A549 (cell line): ENCODE results near the gene NOTCH4. TPM values are rescaled to one million over a fixed set of nuclear protein-coding genes. Genes with fewer than 3 reads are reported as not detected.

Source experiments
- ATAC-seq, 2 experiments: fragments of 200-7000 bp in 1 of 2; fragments of >200 bp in 1 of 2; cut with Nextera tagmentation in 1 of 2; cut with Tn5 transposase in 1 of 2; 3 replicates each; pipeline versions ENCODE4 v1.8.0 to v1.9.1; 2018 to 2020; ENCODE audit warnings: mild to moderate bottlenecking in 1 of 2, moderate library complexity in 1 of 2
- CTCF ChIA-PET: fragments of 300-600 bp; sonication (Branson Sonifier 250); formaldehyde crosslinking; extraction: SDS; loops from one replicate; lab custom pipeline; 2021; ENCODE audit warnings: antibody characterized with exemption, inconsistent platforms; lab: Yijun Ruan, JAX
- POLR2A ChIA-PET: fragments of 350-600 bp; formaldehyde crosslinking; extraction: SDS; loops from one replicate; lab custom pipeline; 2021; ENCODE audit warnings: antibody characterized with exemption, inconsistent platforms; lab: Yijun Ruan, JAX
- DNase-seq, 2 experiments: peaks; one replicate each; pipeline versions ENCODE4 v3.0.0 to v3.0.0-alpha.2; 2011 to 2016; ENCODE audit warnings: low read depth in 1 of 2, low spot score in 1 of 2
- FAIRE-seq: peaks from 2 replicates; lab custom pipeline; 2011; peaks lifted over from hg19 to GRCh38; lab: Jason Lieb, UNC
- H3K27ac ChIP-seq, 2 experiments: fragments of >200 bp; sonication (Bioruptor Twin); formaldehyde crosslinking; 3 replicates each; pipeline ENCODE4 v1.5.1; 2016 to 2017
- H3K4me1 ChIP-seq: fragments of >200 bp; sonication (Bioruptor Twin); formaldehyde crosslinking; 3 replicates; pipeline ENCODE4 v1.6.1; 2016
- H3K4me2 ChIP-seq: fragments of >200 bp; sonication (Bioruptor Twin); formaldehyde crosslinking; 3 replicates; pipeline ENCODE4 v1.6.1; 2016
- H3K4me3 ChIP-seq: fragments of >200 bp; sonication (Bioruptor Twin); formaldehyde crosslinking; 3 replicates; pipeline ENCODE4 v1.5.1; 2016
- H3K9me3 ChIP-seq: fragments of >200 bp; sonication (Bioruptor Twin); formaldehyde crosslinking; 3 replicates; pipeline ENCODE4 v1.6.1; 2016
- CBX2 ChIP-seq: fragments of 200-600 bp; sonication (generic); IDR thresholded peaks from 2 replicates; pipeline ENCODE4 v1.6.1; 2016; ENCODE audit warnings: low read depth, mild to moderate bottlenecking, borderline replicate concordance
- CBX8 ChIP-seq: fragments of 200-600 bp; sonication (generic); IDR thresholded peaks from 2 replicates; pipeline ENCODE4 v1.6.1; 2016
- CEBPB ChIP-seq, 2 experiments: fragments of >200 bp in 1 of 2; sonication (Bioruptor Twin) in 1 of 2; formaldehyde crosslinking in 1 of 2; IDR thresholded peaks; 2 replicates each; pipeline ENCODE4 v1.6.1; 2012 to 2016
- CHD4 ChIP-seq: fragments of 200-600 bp; sonication (generic); IDR thresholded peaks from 2 replicates; pipeline ENCODE4 v1.6.1; 2016; ENCODE audit warnings: antibody characterized with exemption, mild to moderate bottlenecking, borderline replicate concordance
- E2F6 ChIP-seq: IDR thresholded peaks from 2 replicates; pipeline ENCODE4 v1.6.1; 2012; ENCODE audit warnings: low read depth, borderline replicate concordance
- EHMT2 ChIP-seq: fragments of 200-600 bp; sonication (generic); IDR thresholded peaks from 2 replicates; pipeline ENCODE4 v1.6.1; 2016; ENCODE audit warnings: antibody characterized with exemption, low read depth, mild to moderate bottlenecking, moderate library complexity
- ELK1 ChIP-seq: fragments of 150-350 bp; IDR thresholded peaks from 2 replicates; pipeline ENCODE4 v1.6.1; 2014; ENCODE audit warnings: low read depth, mild to moderate bottlenecking, low read length
- EP300 ChIP-seq, 2 experiments: fragments of >200 bp; sonication (Bioruptor Twin); formaldehyde crosslinking; IDR thresholded peaks; 2 replicates in 1 of 2; 3 replicates in 1 of 2; pipeline ENCODE4 v1.6.1; 2016 to 2017
- HOXB13 ChIP-seq: fragments of 250-450 bp; sonication (Bioruptor Pico); IDR thresholded peaks from 2 replicates; pipeline ENCODE4 v1.5.0; 2020; ENCODE audit warnings: low read depth, mild to moderate bottlenecking, moderate library complexity
- HOXB5 ChIP-seq: fragments of 250-450 bp; sonication (Bioruptor Pico); IDR thresholded peaks from 2 replicates; pipeline ENCODE4 v1.5.0; 2020; ENCODE audit warnings: mild to moderate bottlenecking, moderate library complexity
- KDM1A ChIP-seq: fragments of 200-600 bp; sonication (generic); IDR thresholded peaks from 2 replicates; pipeline ENCODE4 v1.6.1; 2016; ENCODE audit warnings: low read depth, mild to moderate bottlenecking
- MAX ChIP-seq: IDR thresholded peaks from 2 replicates; pipeline ENCODE4 v1.6.1; 2012
- MAZ ChIP-seq: fragments of 150-350 bp; IDR thresholded peaks from 2 replicates; pipeline ENCODE4 v1.6.1; 2014; ENCODE audit warnings: antibody characterized with exemption, low read depth, low read length, borderline replicate concordance
- PHF8 ChIP-seq: fragments of 200-600 bp; sonication (generic); IDR thresholded peaks from 2 replicates; pipeline ENCODE4 v1.6.1; 2016; ENCODE audit warnings: low read depth, mild to moderate bottlenecking, antibody characterized with exemption, moderate library complexity, borderline replicate concordance
- POLR2A ChIP-seq: IDR thresholded peaks from 2 replicates; pipeline ENCODE4 v1.6.1; 2012; ENCODE audit warnings: mild to moderate bottlenecking, low read length
- POLR2AphosphoS2 ChIP-seq: conservative IDR thresholded peaks from 2 replicates; pipeline ENCODE4 v1.6.1; 2012; ENCODE audit warnings: low read length, improper control_type of control experiment, inconsistent platforms
- ZC3H11A ChIP-seq: fragments of 450-650 bp; IDR thresholded peaks from 2 replicates; pipeline ENCODE4 v1.6.1; 2014; ENCODE audit warnings: antibody characterized with exemption, mild to moderate bottlenecking
- WGBS: methylation state at CpG from one replicate; pipeline ENCODE4 v1.1.6; 2017; ENCODE audit errors: missing lambda C conversion rate; 5-methylcytosine and 5-hydroxymethylcytosine counted together
- polyA plus RNA-seq, 4 experiments: library from polyadenylated mRNA; depleted of rRNA in 3 of 4; stranded (reverse); fragments of >200 nt; fragmentation: RNase III in 1 of 4; extraction: RNeasy Plus Mini Kit Qiagen cat#74134 plus additional on column Dnase treatment in 1 of 4; gene quantifications; 2 replicates in 3 of 4; 3 replicates in 1 of 4; pipeline ENCODE4 v1.2.3, GENCODE V29; 2011 to 2017

The NOTCH4 gene
- polyA plus RNA-seq, 2 of the 4 experiments (the other 2 are of a cell fraction), result 0.32 to 0.70 TPM

- DNase-seq, result no peak
- H3K27ac ChIP-seq, result no peak overlapping the region
- ChIA-PET CTCF (interaction anchor here (1.3 kb wide), 1 partner anchor 50 kb away, joined by 4 read pairs; no protein-coding TSS in a partner anchor), POLR2A (no interaction called here)
- no peaks in the 10 kb centered on the region for H3K9me3 ChIP-seq
- FAIRE-seq, result no peak
- WGBS, result 88% methylated on average over 11 of the region's 11 CpGs
- ATAC-seq, result peak; percentile 43 to 46; a peak in 1 of 6 replicates
- no peak overlapping the region for H3K4me3 ChIP-seq
- H3K4me1 ChIP-seq, result no peaks in the 10 kb centered on the region
- H3K4me2 ChIP-seq, result no peak overlapping the region
- TF ChIP-seq E2F6 (no peak), EP300 (IDR thresholded peaks at IDR 0.05) (no peak)
Measured at GRCh38 chr6:32168807-32169591, 54.9 kb downstream of the NOTCH4 start.

GRCh38 chr6:32168350-32168749 lies 55.5 kb downstream of the NOTCH4 start:
- POLR2A ChIA-PET, result no interaction called here
- DNase-seq (no peak), ATAC-seq (no peak), FAIRE-seq (no peak)
- no peak overlapping the region for H3K4me3 ChIP-seq
- H3K27ac ChIP-seq, result no peak overlapping the region
- no peaks in the 10 kb centered on the region for H3K9me3 ChIP-seq
- WGBS, result 76% methylated on average over 2 of the region's 2 CpGs
- CTCF ChIA-PET, result interaction anchor here (1.3 kb wide), 1 partner anchor 49 kb away, joined by 4 read pairs; no protein-coding TSS in a partner anchor
- no peak overlapping the region for H3K4me2 ChIP-seq
- TF ChIP-seq PHF8 (no peak), HOXB13 (CRISPR knock-in tag) (no peak), KDM1A (no peak), ELK1 (no peak), MAX (no peak), CEBPB (IDR thresholded peaks at IDR 0.05) (no peak), HOXB5 (no peak), ZC3H11A (no peak), POLR2AphosphoS2 (no peak), CBX8 (no peak), EHMT2 (no peak), CHD4 (no peak)
- no peaks in the 10 kb centered on the region for H3K4me1 ChIP-seq

- DNase-seq, result no peak
- no peak overlapping the region for H3K4me3 ChIP-seq
- H3K4me2 ChIP-seq, result no peak overlapping the region
- POLR2A ChIA-PET, result interaction anchor here (1.3 kb wide), 1 partner anchor 40 kb away, joined by 3 read pairs; the partner anchor contains the start of gene ATF6B
- no peaks in the 10 kb centered on the region for H3K4me1 ChIP-seq
- TF ChIP-seq POLR2A (no peak), E2F6 (no peak), MAZ (no peak), CBX8 (no peak), ELK1 (no peak), CEBPB (IDR thresholded peaks at IDR 0.05) (no peak), CBX2 (no peak)
- TF ChIP-seq, all 56 proteins: peak for 0
- ATAC-seq (no peak), FAIRE-seq (no peak)
- WGBS, result 92% methylated on average over 4 of the region's 6 CpGs
- Histone ChIP-seq H3K27ac (no peak overlapping the region), H3K9me3 (no peaks in the 10 kb centered on the region)
- CTCF ChIA-PET, result no interaction called here
Measured at GRCh38 chr6:32167761-32168262, 56.1 kb downstream of the NOTCH4 start.
